Gastrocnemius medialis (tissue), 4 donors: Measurements from ENCODE around the gene ZNF772.

Source experiments
- CTCF ChIP-seq, 5 experiments: fragments of 450-650 bp in 3 of 5; fragments of 200-600 bp in 2 of 5; sonication (generic) in 2 of 5; IDR thresholded peaks in 4 of 5; conservative IDR thresholded peaks in 1 of 5; 1 replicate in 4 of 5; 2 replicates in 1 of 5; pipeline ENCODE4 v1.5.1; 2016 to 2019; ENCODE audit warnings: antibody characterized with exemption in 5 of 5, mild to moderate bottlenecking in 3 of 5, moderate library complexity in 3 of 5
- POLR2A ChIP-seq, 2 donors: fragments of 450-650 bp; IDR thresholded peaks; one replicate each; pipeline ENCODE4 v1.6.1; 2017; ENCODE audit warnings: antibody characterized with exemption in 2 of 2, mild to moderate bottlenecking in 2 of 2, moderate library complexity in 2 of 2

- no peak for TF ChIP-seq POLR2A (IDR thresholded peaks at IDR 0.05)
- no peak for TF ChIP-seq CTCF (IDR thresholded peaks at IDR 0.05 in 4 of 5, conservative IDR thresholded peaks at IDR 0.05 in 1 of 5)
Measured at GRCh38 chr19:57436417-57436816, 40.9 kb downstream of the ZNF772 start.
